Measurements from ENCODE around the gene UBE2G2. TPM values are rescaled to one million over a fixed set of nuclear protein-coding genes. Genes with fewer than 3 reads are reported as not detected.

Gene UBE2G2
- total and polyA plus RNA-seq, 7 experiments from 2014 or later = 50.7 to 150 (median 118) TPM

DNA sequence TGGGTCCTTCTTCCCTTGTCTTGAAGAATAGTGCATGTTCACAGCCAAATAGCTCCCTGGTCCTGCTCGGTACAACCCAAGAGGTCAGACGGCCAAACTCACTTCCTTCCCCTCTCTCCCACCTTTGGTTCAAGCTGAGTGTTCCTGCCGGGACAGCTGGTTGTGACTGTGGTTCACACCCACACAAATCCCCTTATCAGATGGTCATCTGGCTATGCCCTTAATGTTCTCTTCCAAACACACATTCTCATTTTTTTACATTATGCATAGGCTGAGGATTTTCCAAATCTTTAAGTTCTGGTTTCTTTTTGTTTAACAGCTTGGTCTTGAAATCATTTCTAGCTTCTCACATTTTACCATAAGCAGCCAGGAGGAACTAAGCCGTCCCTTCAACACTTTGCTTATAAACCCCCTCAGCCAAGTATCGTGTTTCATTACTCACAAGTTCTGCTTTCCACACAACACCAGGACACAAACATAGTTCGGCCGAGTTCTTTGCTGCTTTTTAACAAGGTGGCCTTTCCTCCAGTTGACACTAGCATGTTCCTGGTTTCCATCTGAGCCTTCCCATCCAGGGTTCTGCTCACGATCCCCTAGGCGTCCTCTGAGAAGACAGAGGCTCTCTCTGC is 70.6 kb downstream of the UBE2G2 start:
- H3K27ac ChIP-seq (ENCODE audit: low read depth, low read length) = no peak overlapping the region
- Mint-ChIP-seq H3K27me3 (peaks cover 3 to 19% (median 9%) of the 10 kb centered on the region in 5 donors), H3K36me3 (no peaks in the 10 kb centered on the region), H3K27ac (no peak overlapping the region), H3K4me3 (no peak overlapping the region), H3K4me1 (peaks cover 0 to 3% (median 0%) of the 10 kb centered on the region in 7 donors), H3K9me3 (no peaks in the 10 kb centered on the region)
- no peaks in the 10 kb centered on the region for H3K4me1 ChIP-seq (ENCODE audit: control insufficient read depth in 2 of 2, insufficient read depth in 2 of 2, low read length in 2 of 2)
- H3K27me3 ChIP-seq (ENCODE audit: control insufficient read depth in 2 of 2, insufficient read depth in 2 of 2, low read length in 2 of 2) = no peaks in the 10 kb centered on the region
- ATAC-seq (no peak), DNase-seq (no peak)
- H3K4me3 ChIP-seq (ENCODE audit: low read length) = no peak overlapping the region
- no peaks in the 10 kb centered on the region for H3K36me3 ChIP-seq (ENCODE audit: control insufficient read depth in 2 of 3, insufficient read depth in 3 of 3, low read length in 3 of 3)
- intact Hi-C loops (cut with micrococcal nuclease) = no loop called here
- POLR2A ChIA-PET = no interaction called here
- no peaks in the 10 kb centered on the region for H3K9me3 ChIP-seq (ENCODE audit: control insufficient read depth in 2 of 3, low read length in 3 of 3)
- CTCF ChIA-PET = no interaction called here

DNA sequence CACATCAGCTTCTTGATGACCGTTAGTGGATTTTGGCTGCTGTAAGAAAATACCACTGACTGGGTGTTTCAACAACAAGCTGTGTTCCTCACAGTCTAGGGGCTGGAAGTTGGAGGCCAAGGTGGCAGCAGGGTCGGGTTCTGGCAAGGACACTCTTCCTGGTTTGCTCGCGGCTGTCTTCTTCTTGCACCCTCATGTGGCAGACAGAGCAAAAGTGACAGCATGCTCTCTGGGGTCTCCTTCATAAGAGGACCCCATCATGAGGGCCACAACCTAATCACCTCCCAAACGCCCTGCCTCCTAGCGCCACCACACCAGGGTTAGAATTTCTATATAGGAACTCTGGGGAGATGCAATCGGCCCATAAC is 71.6 kb downstream of the UBE2G2 start:
- no peaks in the 10 kb centered on the region for H3K27me3 ChIP-seq (ENCODE audit: control insufficient read depth in 2 of 2, insufficient read depth in 2 of 2, low read length in 2 of 2)
- H3K4me1 ChIP-seq (ENCODE audit: control insufficient read depth in 2 of 2, insufficient read depth in 2 of 2, low read length in 2 of 2) = no peaks in the 10 kb centered on the region
- ATAC-seq (no peak), DNase-seq (no peak)
- no peaks in the 10 kb centered on the region for H3K9me3 Mint-ChIP-seq
- no peaks in the 10 kb centered on the region for H3K36me3 ChIP-seq (ENCODE audit: control insufficient read depth in 2 of 3, insufficient read depth in 3 of 3, low read length in 3 of 3)
- H3K27ac Mint-ChIP-seq = no peak overlapping the region
- peaks cover 4 to 28% (median 12%) of the 10 kb centered on the region in 5 donors for H3K27me3 Mint-ChIP-seq
- H3K36me3 Mint-ChIP-seq = no peaks in the 10 kb centered on the region
- no peak overlapping the region for H3K4me3 ChIP-seq (ENCODE audit: low read length)
- H3K27ac ChIP-seq (ENCODE audit: low read depth, low read length) = no peak overlapping the region
- H3K9me3 ChIP-seq (ENCODE audit: control insufficient read depth in 2 of 3, low read length in 3 of 3) = no peaks in the 10 kb centered on the region
- no peak overlapping the region for H3K4me3 Mint-ChIP-seq
- peaks cover 0 to 3% (median 0%) of the 10 kb centered on the region in 7 donors for H3K4me1 Mint-ChIP-seq
- CTCF ChIA-PET = no interaction called here
- intact Hi-C loops (cut with micrococcal nuclease) = no loop called here
- POLR2A ChIA-PET = no interaction called here

DNA sequence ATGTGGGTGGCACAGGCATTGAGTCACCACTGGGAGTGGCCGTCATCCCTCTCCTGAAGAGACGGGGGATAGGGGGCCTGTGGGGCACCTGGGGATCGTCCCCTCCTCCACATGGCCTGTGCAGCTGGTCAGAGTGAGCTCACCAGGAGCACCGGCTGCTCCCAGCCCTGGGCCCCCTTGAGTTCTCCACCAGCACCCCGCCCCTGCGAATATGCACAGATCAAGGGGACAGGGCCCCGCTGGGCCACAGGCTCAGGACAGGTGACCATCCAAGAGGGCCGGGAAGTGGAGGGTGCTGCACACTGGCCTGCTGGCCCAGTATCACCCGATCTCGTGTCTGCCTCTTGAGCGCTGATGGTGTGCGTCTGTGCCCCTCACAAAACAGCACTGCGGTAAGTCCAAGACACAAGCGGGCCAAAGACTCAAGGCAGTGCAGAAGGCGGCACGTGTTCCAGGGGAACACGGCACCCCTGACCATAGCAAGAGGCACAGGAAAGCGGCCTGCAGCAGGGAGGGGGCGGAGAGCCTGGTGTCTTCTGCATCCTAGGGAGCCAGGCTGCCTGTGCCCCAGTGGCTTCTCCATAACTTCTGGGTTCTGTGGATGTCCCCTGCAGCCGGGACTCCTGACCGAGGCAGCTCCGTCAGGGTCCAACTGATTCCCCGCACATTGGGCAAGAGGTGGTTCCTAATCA is 72.1 kb downstream of the UBE2G2 start:
- DNase-seq = no peak
- Histone ChIP-seq H3K4me3 (ENCODE audit: low read length) (no peak overlapping the region), H3K27ac (ENCODE audit: low read depth, low read length) (no peak overlapping the region), H3K9me3 (ENCODE audit: control insufficient read depth in 2 of 3, low read length in 3 of 3) (no peaks in the 10 kb centered on the region), H3K36me3 (ENCODE audit: control insufficient read depth in 2 of 3, insufficient read depth in 3 of 3, low read length in 3 of 3) (no peaks in the 10 kb centered on the region), H3K27me3 (ENCODE audit: control insufficient read depth in 2 of 2, insufficient read depth in 2 of 2, low read length in 2 of 2) (no peaks in the 10 kb centered on the region), H3K4me1 (ENCODE audit: control insufficient read depth in 2 of 2, insufficient read depth in 2 of 2, low read length in 2 of 2) (no peaks in the 10 kb centered on the region)
- no peak overlapping the region for H3K27ac Mint-ChIP-seq
- peaks cover 4 to 32% (median 12%) of the 10 kb centered on the region in 5 donors for H3K27me3 Mint-ChIP-seq
- H3K4me1 Mint-ChIP-seq = peaks cover 0 to 3% (median 0%) of the 10 kb centered on the region in 7 donors
- no peaks in the 10 kb centered on the region for H3K9me3 Mint-ChIP-seq
- H3K36me3 Mint-ChIP-seq = no peaks in the 10 kb centered on the region
- no peak overlapping the region for H3K4me3 Mint-ChIP-seq
- ChIA-PET CTCF (no interaction called here), POLR2A (no interaction called here)
- no peak for ATAC-seq
- intact Hi-C loops (cut with micrococcal nuclease) = no loop called here

DNA sequence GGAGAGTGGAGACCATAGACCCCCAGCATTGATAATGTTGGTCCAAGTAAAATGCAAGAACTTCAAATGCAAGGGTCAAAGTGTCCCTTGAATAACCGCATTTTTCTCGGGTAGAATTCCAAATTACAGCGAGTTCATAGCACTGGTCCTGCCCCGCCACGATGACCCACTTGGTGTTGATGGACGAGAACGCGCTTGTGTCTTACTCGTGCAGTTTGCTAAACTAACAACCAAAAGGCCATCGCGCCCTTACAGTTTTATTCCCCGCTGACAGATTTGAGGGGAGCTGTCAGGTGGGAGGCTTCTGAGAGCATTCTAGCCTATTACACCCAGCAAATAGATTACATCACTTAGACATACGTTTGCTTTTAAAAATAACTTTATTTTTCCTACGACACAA is 72.9 kb downstream of the UBE2G2 start:
- no peaks in the 10 kb centered on the region for H3K9me3 ChIP-seq (ENCODE audit: control insufficient read depth in 2 of 3, low read length in 3 of 3)
- ATAC-seq (no peak), DNase-seq (no peak)
- ChIA-PET POLR2A (no interaction called here), CTCF (interaction anchor here (1.0 kb wide), 1 partner anchor 184 kb away, joined by 3 read pairs; no protein-coding TSS in a partner anchor)
- no peaks in the 10 kb centered on the region for H3K27me3 ChIP-seq (ENCODE audit: control insufficient read depth in 2 of 2, insufficient read depth in 2 of 2, low read length in 2 of 2)
- peaks cover 0 to 6% of the 10 kb centered on the region in 2 donors for H3K4me1 ChIP-seq (ENCODE audit: control insufficient read depth in 2 of 2, insufficient read depth in 2 of 2, low read length in 2 of 2)
- H3K9me3 Mint-ChIP-seq = no peaks in the 10 kb centered on the region
- no peak overlapping the region for H3K27ac Mint-ChIP-seq
- H3K27me3 Mint-ChIP-seq = peaks cover 4 to 37% (median 12%) of the 10 kb centered on the region in 5 donors
- H3K4me3 ChIP-seq (ENCODE audit: low read length) = no peak overlapping the region
- H3K36me3 Mint-ChIP-seq = no peaks in the 10 kb centered on the region
- H3K36me3 ChIP-seq (ENCODE audit: control insufficient read depth in 2 of 3, insufficient read depth in 3 of 3, low read length in 3 of 3) = no peaks in the 10 kb centered on the region
- no peak overlapping the region for H3K27ac ChIP-seq (ENCODE audit: low read depth, low read length)
- intact Hi-C loops (cut with micrococcal nuclease) = no loop called here
- peaks cover 0 to 5% (median 4%) of the 10 kb centered on the region in 7 donors for H3K4me1 Mint-ChIP-seq
- no peak overlapping the region for H3K4me3 Mint-ChIP-seq

DNA sequence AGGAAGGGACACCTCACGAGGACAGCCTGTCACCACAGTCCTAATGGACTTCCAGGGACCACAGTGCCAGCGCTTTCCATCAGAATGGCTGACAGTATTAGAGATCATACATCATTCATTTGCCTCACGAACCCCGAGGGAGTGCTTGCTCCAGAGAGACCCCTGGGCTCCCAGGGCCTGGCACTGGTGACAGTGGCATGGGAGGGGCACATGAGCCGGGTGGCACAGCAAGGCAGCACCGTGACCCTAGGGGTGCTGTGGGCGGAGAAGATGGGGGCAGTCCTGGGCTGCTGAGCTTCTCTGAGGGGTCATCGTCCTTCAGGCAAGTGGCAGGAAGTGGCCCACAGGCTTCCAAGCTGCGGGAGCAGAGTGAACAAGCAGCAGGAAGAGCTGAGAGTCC is 73.9 kb downstream of the UBE2G2 start:
- Histone ChIP-seq H3K4me3 (ENCODE audit: low read length) (no peak overlapping the region), H3K36me3 (ENCODE audit: control insufficient read depth in 2 of 3, insufficient read depth in 3 of 3, low read length in 3 of 3) (no peaks in the 10 kb centered on the region), H3K9me3 (ENCODE audit: control insufficient read depth in 2 of 3, low read length in 3 of 3) (no peaks in the 10 kb centered on the region), H3K27ac (ENCODE audit: low read depth, low read length) (no peak overlapping the region), H3K27me3 (ENCODE audit: control insufficient read depth in 2 of 2, insufficient read depth in 2 of 2, low read length in 2 of 2) (peaks cover 0 to 2% of the 10 kb centered on the region in 2 donors), H3K4me1 (ENCODE audit: control insufficient read depth in 2 of 2, insufficient read depth in 2 of 2, low read length in 2 of 2) (peaks cover 7 to 14% of the 10 kb centered on the region in 2 donors)
- DNase-seq = no peak
- Mint-ChIP-seq H3K9me3 (no peaks in the 10 kb centered on the region), H3K27me3 (peaks cover 7 to 41% (median 18%) of the 10 kb centered on the region in 5 donors), H3K4me1 (peaks cover 2 to 12% (median 10%) of the 10 kb centered on the region in 7 donors), H3K36me3 (peaks cover 0 to 3% (median 0%) of the 10 kb centered on the region in 5 donors), H3K4me3 (peak overlapping the region in 1 of 10 donors; percentile 32), H3K27ac (peak overlapping the region in 1 of 9 donors; percentile 22)
- ChIA-PET CTCF (interaction anchor here (1.0 to 2.0 kb wide), 2 partner anchors 73 to 183 kb away, joined by 3 to 4 read pairs; partner anchors contain the start of gene UBE2G2), POLR2A (no interaction called here)
- no peak for ATAC-seq
- intact Hi-C loops (cut with micrococcal nuclease) = no loop called here

DNA sequence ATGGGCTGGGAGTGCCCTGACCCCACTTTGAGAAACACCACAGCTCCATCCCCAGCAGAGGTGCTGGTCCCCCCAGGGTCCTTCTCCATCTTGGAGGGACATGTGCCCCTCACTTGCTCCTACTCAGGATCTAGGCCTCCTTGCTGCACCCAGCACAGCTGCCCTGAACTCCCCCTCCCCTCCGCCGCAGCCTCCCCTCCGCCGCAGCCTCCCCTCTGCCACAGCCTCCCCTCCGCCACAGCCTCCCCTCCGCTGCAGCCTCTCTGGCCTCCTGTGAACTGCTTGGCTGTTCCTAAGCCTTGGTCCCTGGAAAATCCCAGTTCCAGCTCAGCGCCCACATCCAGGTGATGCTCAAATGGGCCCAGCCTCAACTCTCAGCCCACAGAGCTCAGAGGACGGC is 74.3 kb downstream of the UBE2G2 start:
- ATAC-seq (no peak), DNase-seq (no peak)

More for the DNA sequence above, 74.3 kb downstream of the UBE2G2 start:
- no peaks in the 10 kb centered on the region for H3K36me3 ChIP-seq (ENCODE audit: control insufficient read depth in 2 of 3, insufficient read depth in 3 of 3, low read length in 3 of 3)
- H3K4me1 ChIP-seq (ENCODE audit: control insufficient read depth in 2 of 2, insufficient read depth in 2 of 2, low read length in 2 of 2) = peaks cover 10 to 16% of the 10 kb centered on the region in 2 donors
- no peak overlapping the region for H3K4me3 Mint-ChIP-seq
- no peak overlapping the region for H3K27ac ChIP-seq (ENCODE audit: low read depth, low read length)
- CTCF ChIA-PET = interaction anchor here (2.0 kb wide), 1 partner anchor 74 kb away, joined by 4 read pairs; the partner anchor contains the start of gene UBE2G2
- intact Hi-C loops (cut with micrococcal nuclease) = no loop called here
- H3K4me3 ChIP-seq (ENCODE audit: low read length) = no peak overlapping the region
- peaks cover 4 to 15% (median 13%) of the 10 kb centered on the region in 7 donors for H3K4me1 Mint-ChIP-seq
- peaks cover 9 to 45% (median 22%) of the 10 kb centered on the region in 5 donors for H3K27me3 Mint-ChIP-seq
- H3K36me3 Mint-ChIP-seq = peaks cover 0 to 6% (median 0%) of the 10 kb centered on the region in 5 donors
- peaks cover 0 to 5% of the 10 kb centered on the region in 2 donors for H3K27me3 ChIP-seq (ENCODE audit: control insufficient read depth in 2 of 2, insufficient read depth in 2 of 2, low read length in 2 of 2)
- H3K27ac Mint-ChIP-seq = no peak overlapping the region
- H3K9me3 ChIP-seq (ENCODE audit: control insufficient read depth in 2 of 3, low read length in 3 of 3) = no peaks in the 10 kb centered on the region
- no peaks in the 10 kb centered on the region for H3K9me3 Mint-ChIP-seq
- POLR2A ChIA-PET = no interaction called here

Measured in naive thymus-derived CD4-positive, alpha-beta T cell (primary cell).